GM18505 (cell line): ENCODE measurements around the gene GPR25.
A peak's percentile ranks its signal among the peaks of the same experiment; 100 is the strongest.
"Not testable (repeated sequence)": the region's sequence is repeated elsewhere in the genome, so short reads cannot be mapped to it uniquely, and the experiment has no call there.

Experiments used
- ATAC-seq: cut with Tn5 transposase; IDR thresholded peaks from one replicate; pipeline ENCODE4 v1.9.1; 2021; ENCODE audit not compliant: unreplicated experiment
- POLR2A ChIP-seq: IDR thresholded peaks from 4 replicates; pipeline ENCODE4 v1.6.1; 2011; ENCODE audit warnings: borderline replicate concordance; ENCODE audit not compliant: insufficient read depth, insufficient read length; ENCODE audit errors: extremely low read depth

GPR25 gene

DNA sequence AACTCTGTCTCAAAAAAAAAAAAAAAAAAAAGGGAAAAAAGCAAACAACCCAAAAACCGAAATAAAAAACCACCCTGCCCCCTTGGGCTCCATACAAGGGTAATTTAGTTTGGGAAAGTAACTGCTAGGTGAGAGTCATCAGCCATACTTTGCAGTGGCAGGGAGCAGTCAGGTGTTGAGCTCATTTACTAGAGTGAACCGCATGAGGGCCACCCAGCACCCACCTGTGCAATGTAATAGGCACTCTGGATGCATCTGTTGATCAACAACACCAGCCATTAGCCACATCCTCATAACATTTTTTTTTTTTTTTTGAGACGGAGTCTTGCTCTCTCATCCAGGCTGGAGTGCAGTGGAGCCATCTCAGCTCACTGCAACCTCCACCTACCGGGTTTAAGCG lies 31.0 kb downstream of the GPR25 start:
- ATAC-seq: no peak
- TF ChIP-seq POLR2A: no peak

DNA sequence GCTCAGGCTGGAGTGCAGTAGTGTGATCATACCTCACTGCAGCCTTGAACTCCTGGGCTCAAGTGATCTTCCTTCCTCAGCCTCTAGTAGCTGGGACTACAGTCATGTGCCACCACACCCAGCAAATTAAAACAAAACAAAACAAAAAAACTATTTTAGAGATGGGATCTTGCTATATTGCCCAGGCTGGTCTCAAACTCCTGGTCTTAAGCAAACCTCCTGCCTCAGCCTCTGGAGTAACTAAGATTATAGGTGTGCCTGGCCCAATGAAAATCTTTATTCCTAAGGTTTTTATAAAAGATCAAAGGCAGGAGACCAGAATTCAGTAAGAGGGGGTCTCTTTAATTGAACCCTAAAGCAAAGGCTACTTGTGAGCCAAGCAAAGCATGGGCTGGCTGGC lies 32.0 kb downstream of the GPR25 start:
- TF ChIP-seq POLR2A: no peak
- ATAC-seq: no peak

DNA sequence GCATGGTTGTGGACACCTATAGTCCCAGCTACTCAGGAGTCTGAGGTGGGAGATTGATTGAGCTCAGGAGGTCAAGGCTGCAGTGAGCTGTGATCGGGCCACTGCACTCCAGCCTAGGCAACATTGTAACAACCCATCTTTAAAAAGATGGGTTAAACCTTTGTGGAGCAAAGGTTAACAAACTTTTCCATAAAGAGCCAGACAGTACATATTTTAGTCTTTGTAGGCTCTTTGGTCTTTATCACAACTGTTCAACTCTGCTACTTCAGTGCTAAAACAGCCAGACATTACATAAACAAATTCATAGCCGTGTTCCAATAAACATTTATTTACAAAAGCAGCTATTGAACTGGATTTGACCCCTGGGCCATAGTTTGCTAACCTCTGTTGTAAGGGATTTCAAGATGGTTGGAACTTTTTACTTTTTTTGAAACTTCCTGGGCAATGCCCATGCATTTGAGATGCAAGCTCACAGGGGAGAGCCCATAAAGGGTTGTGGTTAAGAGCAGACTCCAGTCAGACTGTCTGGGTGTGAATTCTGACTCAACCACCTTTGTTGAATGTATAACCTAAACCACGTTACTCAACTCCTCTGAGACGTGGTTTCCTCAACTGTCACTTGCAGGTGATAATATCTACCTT lies 32.8 kb downstream of the GPR25 start:
- no peak for ATAC-seq
- no peak for TF ChIP-seq POLR2A

DNA sequence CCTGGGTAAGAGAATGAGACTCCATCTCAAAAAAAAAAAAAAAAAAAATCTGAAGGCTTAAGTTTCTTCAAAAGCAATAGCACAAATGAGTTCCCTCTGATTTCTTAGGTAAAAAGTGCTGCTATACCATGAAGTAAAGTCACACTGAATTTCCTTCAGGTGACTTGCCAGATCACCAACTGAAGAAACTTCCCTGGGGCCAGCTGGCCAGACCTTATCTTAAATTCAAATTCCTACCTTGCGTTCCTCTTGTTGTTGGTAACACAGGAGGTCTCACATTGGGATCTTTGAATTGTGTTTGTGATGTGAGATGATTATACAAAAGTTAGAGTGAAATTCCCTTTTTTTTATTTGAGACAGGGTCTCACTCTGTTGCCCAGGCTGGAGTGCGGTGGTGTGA lies 33.7 kb downstream of the GPR25 start:
- no peak for ATAC-seq

DNA sequence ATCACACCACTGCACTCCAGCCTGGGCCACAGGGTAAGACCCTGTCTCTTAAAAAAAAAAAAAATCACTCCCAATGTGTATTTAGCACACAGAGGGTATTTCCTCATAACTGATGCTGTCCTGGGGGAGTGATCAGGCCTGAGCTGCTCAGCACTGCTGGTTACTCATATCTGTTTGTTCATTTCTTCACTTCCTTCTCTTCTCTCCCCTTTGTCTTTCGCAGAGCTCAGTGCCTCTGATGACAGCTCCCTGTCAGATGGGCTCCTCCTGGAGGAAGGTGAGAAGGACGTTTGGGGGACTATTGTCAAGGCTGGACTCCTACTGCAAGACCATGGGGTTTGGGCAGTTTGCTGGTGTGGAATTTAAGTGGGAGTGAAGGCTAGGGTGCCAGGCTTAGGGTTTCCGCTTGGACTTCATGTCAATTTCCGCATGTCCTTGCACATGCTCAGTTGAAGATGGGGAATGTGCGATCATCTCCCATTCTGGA lies 34.9 kb downstream of the GPR25 start:
- ATAC-seq: peak; percentile 60

More for the DNA sequence above, 33.7 kb downstream of the GPR25 start:
- no peak for TF ChIP-seq POLR2A

DNA sequence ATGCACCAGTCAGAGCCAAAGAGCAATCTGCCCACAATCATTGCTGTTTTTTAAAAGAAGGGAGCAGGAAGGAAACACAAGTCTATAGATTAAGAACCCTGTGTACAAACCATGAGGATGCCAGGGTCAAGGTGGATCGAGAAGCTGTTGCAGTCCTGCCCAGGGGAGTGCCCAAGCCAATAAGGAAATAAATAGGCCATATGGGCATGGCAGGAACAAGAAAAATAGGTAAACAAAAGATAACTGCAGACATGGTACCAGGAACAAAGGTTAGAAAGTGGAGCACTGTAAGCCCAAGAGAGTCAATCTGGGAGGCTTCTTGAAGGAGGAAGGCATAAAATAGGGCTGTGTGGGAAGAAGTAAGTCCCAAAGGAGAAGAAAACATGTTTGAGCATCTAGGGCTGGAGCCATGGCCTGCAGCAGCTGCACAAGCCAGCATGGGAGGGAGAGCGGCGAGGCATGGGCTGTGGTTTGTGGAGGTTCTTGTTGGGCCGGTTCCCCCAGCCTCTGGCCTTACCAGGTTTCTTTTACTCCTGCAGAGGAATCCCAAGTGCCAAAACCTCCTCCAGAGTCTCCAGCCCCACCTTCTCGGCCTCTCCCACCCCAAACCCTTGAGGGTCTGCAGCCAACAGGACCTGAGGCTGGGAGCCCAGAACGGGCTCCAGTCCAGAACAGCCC lies 35.5 kb downstream of the GPR25 start:
- no peak for TF ChIP-seq POLR2A
- no peak for ATAC-seq

More for the DNA sequence above, 34.9 kb downstream of the GPR25 start:
- TF ChIP-seq POLR2A: no peak

DNA sequence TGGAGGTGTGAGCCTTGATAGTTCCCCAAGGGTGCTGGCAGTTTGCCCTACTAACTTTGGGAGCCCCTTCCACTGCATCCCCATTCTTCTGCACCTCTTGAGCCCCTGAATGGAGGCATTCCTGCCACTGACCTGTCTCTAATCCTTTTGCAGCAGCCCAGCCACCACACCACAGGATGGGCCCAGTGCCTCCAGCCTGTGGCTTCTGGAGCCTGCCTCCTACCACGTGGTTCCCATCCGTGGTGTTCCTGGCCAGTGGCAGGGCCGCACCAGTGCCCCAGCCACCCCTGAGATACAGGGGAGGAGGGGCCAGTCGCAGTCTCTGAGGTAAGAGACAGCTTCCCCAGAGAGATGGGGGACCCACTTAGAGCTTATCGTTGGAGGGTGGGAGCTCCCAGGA lies 36.3 kb downstream of the GPR25 start:
- no peak for ATAC-seq
- TF ChIP-seq POLR2A: no peak

DNA sequence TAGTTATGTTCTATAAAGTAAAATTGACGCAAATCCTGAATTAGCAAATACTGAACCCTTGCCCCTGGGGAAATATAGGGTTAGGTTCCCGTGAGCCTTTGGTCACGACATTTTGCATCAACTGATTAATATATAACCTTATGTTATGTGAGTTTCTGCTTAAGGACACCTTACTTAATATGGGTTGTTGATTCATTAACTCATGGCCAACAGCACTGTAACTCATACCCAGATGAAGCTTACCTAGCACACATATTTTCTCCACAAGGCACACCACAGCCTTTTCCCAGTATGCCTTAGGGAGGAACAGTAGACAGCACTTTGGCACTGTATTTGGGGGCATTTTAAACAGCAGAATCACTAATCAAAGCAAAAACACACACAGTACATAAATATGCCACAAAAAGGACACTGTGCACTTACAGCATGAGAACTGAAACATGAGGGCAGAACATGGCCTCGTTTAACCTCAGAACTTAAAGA lies 37.0 kb downstream of the GPR25 start:
- no peak for ATAC-seq

DNA sequence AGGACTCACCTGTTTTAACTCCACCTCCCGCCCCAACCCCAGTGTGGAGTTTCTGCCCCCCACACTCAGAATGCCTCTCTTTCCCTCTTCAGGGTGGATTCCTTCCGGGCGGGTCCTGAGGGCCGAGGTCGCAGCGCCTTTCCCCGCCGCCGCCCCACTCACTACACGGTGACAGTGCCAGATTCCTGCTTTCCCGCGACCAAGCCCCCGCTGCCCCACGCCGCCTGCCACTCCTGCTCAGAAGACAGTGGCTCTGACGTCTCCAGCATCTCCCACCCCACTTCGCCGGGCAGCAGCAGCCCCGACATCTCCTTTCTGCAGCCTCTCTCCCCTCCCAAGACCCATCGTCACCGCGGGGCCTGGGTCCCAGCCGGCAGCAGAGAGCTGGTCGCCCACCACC lies 38.6 kb downstream of the GPR25 start:
- no peak for TF ChIP-seq POLR2A
- no peak for ATAC-seq

More for the DNA sequence above, 37.0 kb downstream of the GPR25 start:
- TF ChIP-seq POLR2A: no peak

DNA sequence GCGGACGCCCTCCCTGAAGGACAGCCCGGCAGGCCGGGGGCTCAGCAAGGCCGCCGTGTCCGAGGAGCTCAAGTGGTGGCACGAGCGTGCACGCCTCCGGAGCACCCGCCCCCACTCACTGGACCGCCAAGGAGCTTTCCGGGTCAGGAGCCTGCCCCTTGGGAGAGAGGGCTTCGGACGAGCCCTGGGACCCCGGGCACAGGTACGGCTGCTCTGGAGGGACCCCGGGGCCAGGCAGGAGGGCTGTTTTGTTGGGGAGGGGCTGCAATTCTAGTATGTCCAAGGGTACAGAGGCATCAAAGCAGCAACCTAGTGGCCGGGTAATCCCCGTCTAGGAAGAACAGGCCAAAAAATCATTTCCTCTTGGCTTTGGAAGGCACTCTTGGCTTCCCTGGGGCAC lies 39.2 kb downstream of the GPR25 start:
- ATAC-seq: not testable (repeated sequence)

DNA sequence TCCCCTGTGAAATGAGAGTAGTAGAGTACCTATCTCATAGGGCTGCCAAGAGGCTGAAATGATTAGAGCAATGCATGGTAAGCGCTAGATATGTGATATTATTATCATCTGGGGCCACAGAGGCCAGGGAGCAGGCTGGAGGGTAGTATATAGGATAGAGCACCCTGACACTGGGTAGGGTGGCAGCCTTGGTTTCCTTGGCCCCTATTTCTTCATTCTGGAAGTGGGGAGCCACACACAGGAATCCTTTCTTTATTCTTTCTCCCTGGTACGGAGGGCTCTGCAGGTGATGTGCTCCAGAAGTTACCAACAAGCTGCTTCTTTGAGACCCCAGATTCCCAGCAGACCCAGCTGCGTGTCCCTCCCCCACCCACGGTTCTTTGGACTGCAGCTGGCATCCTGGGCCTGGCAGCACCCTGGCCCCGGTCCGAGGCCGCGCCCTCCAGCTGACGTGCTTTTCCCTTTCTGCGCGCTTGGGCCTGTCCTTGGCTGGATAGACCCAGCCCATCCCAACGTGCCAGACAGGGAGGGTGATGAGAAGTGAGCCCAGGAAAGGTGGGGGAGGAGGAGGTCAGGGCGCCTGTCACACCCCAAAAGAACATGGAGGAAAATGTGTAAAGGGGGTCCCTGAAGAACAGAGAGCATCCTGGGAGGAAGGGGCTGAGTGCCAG lies 40.1 kb downstream of the GPR25 start:
- no peak for TF ChIP-seq POLR2A
- no peak for ATAC-seq

DNA sequence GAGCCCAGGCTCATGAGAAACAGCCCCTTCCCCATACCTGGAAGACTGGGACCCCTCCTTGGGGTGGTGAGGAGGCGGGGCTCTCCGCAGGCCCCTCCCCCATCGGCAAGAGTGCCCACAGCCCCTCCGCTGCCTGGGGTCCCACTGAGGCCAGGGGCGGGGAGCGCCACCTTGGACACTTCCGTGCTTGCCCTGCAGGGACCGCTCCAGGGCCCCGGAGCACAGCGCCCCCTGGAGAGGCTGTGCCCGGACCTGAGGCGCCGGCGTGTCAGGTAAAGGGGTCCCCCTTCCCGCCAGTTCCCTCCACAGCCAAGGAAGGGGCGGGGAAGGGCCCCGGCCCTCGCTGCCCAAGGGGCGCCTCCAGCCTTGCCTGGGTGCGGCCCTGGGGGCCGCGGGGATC lies 43.4 kb downstream of the GPR25 start:
- no peak for TF ChIP-seq POLR2A
- ATAC-seq: no peak

DNA sequence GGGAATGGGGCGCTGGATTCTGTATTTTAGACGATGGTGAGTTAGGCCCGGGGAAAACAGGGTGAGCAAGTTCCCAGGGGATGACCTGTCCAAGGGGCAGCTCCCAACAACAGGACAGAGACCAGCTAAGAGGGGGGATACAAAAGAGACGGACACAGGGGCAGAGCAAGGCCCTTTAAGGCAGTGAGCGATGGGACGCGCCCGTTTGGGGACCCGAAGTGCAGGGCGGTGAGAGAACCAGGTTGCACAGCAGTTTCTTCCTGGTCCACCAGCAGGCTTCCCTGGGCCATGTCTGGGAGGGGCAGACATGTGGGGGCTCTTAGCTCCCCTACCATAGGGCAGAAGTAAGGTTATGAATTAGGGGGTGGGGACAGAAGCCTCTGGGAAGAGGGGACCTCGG lies 43.9 kb downstream of the GPR25 start:
- TF ChIP-seq POLR2A: no peak
- ATAC-seq: no peak

DNA sequence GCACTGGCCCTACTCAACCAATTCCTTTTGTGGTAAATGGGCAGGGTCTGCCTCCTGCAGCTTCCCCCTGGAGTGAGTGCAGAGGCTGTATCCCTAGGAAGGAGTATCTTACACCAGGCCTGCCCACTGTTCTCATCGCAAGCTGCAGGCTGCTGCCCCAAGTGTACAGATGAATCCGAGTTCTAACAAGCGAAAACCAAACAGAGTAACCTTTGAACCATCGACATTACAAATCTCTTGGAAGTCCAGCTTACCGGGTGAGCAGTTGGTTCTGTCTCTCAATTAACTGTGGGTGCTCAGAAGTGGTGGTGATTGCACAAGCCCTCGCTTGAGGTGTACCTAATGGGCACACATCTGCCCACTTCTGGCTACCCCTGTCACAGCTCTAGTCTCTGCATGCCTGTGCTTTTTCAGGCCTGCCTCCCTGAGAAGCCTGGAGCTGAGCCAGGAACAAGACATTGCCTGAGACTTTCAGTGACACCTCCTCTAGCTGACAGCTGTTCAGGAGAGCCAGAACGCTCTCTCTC lies 44.6 kb downstream of the GPR25 start:
- TF ChIP-seq POLR2A: no peak
- ATAC-seq: no peak

DNA sequence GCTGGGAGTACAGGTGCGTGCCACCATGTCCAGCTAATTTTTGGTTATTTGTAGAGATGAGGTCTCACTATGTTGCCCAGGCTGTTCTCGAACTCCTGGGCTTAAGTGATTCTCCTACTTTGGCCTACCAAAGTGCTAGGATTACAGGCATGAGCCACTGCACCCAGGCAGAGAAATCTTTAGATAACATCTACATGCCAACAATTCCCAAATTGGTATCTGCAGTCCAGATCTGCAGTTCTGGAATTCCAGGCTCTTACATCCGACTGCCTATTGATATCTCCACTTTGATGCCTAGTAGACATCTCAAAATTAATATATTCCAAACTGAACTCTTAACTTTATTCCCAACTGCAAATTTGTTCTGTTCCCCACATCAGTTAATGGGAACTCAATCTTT lies 45.2 kb downstream of the GPR25 start:
- no peak for TF ChIP-seq POLR2A
- no peak for ATAC-seq
